Stimulated activated CD8-positive, alpha-beta memory T cell treated with anti-CD3 and anti-CD28 coated beads, Interleukin-12 subunit alpha, Interleukin-12 subunit beta, amount 100 ng/mL, for 24 hours (primary cell): Measurements from ENCODE around the gene PIGV.
A peak's percentile ranks its signal among the peaks of the same experiment; 100 is the strongest.
"Not testable (repeated sequence)": the region's sequence is repeated elsewhere in the genome, so short reads cannot be mapped to it uniquely, and the experiment has no call there.

Source experiments
- DNase-seq: peaks from one replicate; pipeline ENCODE4 v3.0.0-alpha.2; 2020; ENCODE audit errors: extremely low read depth

Gene PIGV

DNA sequence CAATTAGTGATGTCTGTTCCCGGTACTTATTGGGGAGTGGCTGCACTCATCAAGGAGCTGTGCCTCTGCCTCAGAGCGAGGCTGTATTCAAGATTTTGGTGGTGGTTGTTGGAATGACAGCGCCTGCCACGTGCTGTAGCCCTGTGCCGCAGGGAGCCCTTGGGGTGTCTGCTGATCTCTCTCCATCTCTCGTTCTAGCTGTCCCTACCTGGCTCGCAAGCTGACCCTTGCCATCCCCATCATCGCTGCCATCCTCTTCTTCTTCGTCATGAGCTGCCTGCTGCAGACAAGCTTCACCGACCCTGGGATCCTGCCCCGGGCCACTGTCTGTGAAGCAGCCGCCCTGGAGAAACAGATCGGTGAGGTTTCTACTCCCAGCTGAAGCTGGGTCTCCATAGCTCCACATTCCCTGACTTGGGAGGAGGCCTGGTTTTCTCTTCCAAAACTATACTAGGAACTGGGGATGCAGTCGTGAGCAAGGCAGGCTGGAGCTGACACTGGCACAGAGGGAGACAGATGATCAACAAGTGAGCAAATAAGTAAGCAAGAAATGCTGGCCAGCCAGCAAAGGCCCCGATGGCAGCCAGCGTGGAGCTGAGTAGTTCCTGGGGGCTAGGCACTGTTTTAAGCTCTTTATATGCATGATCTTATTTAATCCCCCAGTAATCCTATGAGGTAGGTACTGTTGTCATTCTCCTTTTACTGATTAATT, 44.7 kb downstream of the PIGV start:
- no peak for DNase-seq

DNA sequence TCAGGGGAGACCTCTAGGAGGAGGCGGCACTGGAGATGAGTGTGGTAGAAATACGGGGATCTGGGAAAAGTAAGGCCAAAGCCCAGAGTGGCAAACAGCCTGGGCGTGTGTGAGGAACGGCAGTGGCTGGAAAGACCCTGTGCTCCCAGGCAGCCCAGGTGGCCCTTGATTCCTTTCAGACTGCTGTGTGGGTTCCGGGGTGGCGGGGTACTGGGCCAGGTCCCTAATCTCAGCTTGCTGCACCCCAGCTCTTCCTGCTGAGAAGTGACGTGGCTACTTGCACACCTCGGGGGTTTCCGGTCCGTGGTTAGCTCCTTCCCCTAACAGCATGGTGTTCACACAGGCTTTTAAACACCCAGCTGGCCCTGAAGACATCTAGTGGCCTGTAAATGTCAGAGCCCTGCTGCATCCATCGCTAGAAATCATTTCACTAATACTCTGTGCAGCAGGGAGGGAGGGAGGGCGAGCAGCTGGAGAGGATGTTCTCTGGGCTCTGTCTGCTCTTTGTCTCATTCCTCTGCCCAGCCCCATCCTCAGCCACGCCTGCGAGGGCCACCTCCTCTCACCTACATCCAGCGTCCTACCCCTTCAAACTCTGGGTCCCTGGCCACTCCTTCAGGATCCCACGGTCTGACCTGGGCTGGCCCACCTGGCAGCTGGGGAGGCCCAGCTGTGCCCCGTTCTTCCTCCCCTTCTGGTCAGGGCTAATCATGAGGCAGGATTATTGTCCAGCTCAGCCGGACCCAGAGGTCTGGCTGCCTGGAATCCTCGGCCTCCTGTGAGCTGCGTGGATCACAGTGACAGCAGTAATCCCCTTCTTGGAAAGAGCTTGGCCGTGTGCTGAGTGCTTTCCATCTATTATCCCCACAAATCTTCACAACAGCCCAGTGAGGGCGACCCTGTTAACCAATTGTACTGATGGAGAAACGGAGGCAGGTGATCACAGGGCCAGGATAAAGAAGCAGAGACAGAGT, 46.0 kb downstream of the PIGV start:
- peak; percentile 69 for DNase-seq

DNA sequence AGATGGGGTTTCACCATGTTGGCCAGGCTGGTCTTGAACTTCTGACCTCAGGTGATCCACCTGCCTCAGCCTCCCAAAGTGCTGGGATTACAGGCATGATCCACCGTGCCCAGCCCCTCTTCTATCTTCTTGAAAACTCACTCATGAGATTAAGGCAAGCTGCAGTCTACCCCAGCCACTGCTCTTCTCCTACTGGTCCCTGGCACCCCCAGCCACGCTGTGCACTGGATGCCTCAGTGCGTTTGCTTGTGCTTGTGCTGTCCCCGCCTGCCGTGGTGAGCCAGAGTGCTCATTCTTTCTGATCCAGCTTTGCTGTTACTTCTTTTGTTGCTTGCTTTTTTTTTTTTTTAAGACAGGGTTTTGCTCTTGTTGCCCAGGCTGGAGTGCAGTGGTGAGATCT, 49.9 kb downstream of the PIGV start:
- not testable (repeated sequence) for DNase-seq

DNA sequence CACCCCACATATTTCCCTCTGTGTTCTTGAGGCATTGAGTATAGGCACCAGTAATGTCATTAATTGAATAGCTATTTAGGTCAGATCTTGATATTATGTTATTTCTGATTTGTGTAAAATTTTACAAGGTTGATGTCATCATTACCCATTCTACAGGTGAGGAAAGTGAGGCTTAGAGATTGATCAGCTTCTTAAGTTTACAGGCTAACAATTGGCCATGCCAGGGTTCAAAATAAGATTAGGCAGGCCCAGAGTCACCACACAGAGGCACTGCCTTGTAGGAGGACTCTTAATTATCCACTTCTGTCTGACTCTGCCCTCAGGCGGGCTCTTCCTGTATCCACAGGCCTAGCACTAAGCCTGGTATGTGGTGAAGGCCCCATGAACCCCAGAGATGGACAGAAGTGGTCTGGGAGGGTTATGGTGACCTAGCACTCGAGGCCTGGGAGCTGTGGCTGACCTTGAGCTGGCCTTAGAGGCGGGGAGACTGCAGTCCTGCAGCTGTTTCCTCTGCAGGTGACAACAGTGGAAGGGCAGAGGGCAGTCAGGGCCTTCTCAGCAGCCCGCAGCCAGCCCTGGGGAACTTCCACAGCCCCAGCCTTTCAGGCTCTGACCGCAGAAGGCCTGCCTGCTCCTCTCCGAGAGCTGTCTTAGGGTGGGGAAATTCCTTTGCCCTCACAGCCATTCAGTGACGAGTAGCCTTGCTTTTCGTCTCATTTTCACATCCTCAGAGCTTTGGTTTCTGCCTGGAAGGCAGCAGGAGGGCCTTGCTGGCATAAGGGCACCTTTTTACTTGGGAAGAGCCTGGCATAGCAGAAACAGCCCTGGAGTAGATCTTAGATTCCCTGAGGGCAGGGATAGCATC, 51.0 kb downstream of the PIGV start:
- no peak for DNase-seq

DNA sequence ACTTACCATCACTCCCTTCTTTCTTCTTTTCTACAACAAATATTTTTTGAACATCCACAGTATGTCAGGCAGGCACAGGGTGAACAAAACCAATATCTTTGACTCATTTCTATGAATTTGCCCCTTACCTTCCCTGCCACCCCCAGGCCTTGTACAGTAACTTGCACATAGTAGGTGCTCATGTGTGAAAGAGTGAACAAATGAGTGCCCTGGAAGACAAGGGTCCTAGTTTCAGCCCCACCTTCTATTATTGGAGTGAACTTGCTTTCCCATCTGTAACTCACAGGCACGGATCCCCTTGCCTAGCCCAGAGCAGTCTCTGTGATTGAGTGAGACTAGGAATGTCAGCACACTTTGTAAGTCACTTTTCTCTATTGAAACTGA, 51.6 kb downstream of the PIGV start:
- DNase-seq: no peak

DNA sequence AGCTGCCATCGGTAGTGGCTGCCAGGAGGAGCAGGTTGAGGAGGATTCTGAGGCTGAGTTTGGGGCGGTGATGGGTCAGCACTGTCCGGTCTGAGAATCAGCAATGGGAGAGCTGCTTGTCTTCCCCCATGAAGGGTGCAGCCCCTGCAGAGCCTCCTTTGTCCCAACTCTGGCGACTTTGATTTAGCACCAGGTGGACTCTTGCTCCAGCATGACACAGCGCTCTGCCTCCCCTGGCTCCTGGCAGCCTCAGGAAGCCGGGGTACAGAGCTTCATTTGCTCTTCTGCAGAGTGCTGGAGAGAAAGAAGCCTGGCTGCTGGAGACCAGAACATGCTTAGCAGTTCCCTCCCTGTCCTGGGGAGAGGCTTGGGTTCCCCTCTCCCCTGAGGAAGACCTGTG, 52.0 kb downstream of the PIGV start:
- DNase-seq: no peak

DNA sequence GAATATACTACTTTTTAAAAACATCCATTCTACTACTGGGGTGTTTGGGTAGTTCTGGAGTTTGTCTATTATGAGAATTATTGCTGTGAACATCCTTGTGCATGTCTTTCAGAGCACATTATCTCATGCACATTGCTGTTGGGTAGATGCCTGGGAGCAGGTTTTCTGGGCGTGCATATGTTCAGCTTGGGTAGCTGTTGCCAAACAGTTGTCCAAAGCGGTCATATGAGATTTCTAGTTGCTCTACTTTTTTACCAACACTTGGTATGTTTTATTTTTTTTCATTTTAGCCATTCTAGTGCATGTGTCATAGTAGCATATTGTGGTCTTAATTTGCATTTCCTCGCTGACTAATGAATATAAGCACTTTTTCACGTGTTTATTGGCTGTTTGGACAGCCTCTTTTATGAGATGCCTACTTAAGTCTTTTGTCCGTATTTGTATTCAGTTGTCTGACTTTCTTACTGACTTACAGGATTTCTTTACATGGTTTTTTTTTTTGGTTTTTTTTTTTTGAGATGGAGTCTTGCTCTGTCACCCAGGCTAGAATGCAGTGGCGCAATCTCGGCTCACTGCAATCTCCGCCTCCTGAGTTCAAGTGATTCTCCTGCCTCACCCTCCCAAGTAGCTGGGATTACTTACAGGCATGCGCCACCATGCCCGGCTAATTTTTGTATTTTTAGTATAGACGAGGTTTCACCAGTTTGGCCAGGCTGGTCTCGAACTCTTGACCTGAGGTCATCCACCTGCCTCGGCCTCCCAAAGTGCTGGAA, 56.9 kb downstream of the PIGV start:
- no peak for DNase-seq

DNA sequence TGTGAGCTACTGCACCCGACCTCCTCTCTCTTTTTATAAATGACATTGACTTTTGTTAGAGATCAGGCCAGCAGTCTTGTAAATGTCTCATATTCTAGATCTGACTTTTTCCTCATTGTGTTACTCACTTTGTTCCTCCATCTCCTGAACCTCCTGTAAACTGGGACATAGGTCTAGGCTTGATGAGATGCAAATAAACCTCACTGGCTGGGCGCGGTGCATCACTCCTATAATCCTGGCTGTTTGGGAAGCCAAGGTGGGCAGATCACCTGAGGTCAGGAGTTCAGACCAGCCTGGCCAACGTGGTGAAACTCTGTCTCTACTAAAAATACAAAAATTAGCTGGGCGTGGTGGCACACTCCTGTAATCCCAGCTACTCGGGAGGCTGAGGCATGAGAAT, 60.1 kb downstream of the PIGV start:
- DNase-seq: not testable (repeated sequence)
